Measurements from ENCODE around the gene MS4A5. TPM values are rescaled to one million over a fixed set of nuclear protein-coding genes. Genes with fewer than 3 reads are reported as not detected.
A peak's percentile ranks its signal among the peaks of the same experiment; 100 is the strongest.

Gene MS4A5
- total and polyA plus RNA-seq, 2 of the 13 experiments (the other 11 are each of a cell fraction or from before 2014, with no cell fraction given), result not detected

- TF ChIP-seq CTCF (CRISPR knock-in tag; IDR thresholded peaks at IDR 0.05), result peak; percentile 66
- peak; percentile 33 for TF ChIP-seq STAG1 (CRISPR knock-in tag; IDR thresholded peaks at IDR 0.05)
- no peak for TF ChIP-seq CHCHD3 (CRISPR knock-in tag; IDR thresholded peaks at IDR 0.05)
These were observed 56.6 kb downstream of the MS4A5 start (continued) for GRCh38 chr11:60485987-60486386.

GRCh38 chr11:60492488-60493009 lies 63.2 kb downstream of the MS4A5 start, which contains the start of gene MS4A12:
TSS of gene MS4A12 (plus strand) at chr11:60492778. CDS start at chr11:60497319, 4,541 bp downstream.
- CTCF ChIA-PET (ENCODE audit: low intra/inter-chr PET ratio, low total read pairs), result no interaction called here
- in situ Hi-C loops (cut with HindIII; ENCODE audit: extremely low pct_ligation_motif_present, low pct_unique_long_range_greater_than_20kb) (loop anchor here (25.0 kb wide), 1 partner anchor 155 kb away; the partner anchor contains the start of gene MS4A6E), intact Hi-C loops (cut with micrococcal nuclease; ENCODE audit: unreplicated experiment) (no loop called here)
- no TSS peak for BruUV-seq (replicated peaks)
- Histone ChIP-seq H2AFZ (ENCODE audit: low read length) (no peak within 1 kb of the TSS), H3K9ac (ENCODE audit: insufficient read depth, low read depth, low read length) (no peak within 1 kb of the TSS), H3K27me3 (ENCODE audit: control insufficient read depth in 1 of 2, insufficient read depth in 2 of 2, low read length in 2 of 2) (0 out of 5 replicates have a peak, but pooled peaks cover 0 to 3% of the 10 kb centered on the region in 2 experiments), H4K20me1 (ENCODE audit: insufficient read depth, low read length) (no peaks in the 10 kb centered on the region), H3K4me1 (ENCODE audit: insufficient read depth, low read length) (no peaks in the 10 kb centered on the region), H3K4me2 (ENCODE audit: low read depth, low read length) (no peak within 1 kb of the TSS), H3K36me3 (replicated peaks in 1 of 2; ENCODE audit: control insufficient read depth in 1 of 2, insufficient read depth in 2 of 2, low read length in 2 of 2) (no peaks in the 10 kb centered on the region), H3K27ac (ENCODE audit: extremely low read length, insufficient read depth, low read length) (no peak within 1 kb of the TSS), H3K79me2 (ENCODE audit: insufficient read depth, low read length) (no peaks in the 10 kb centered on the region), H3K4me3 (replicated peaks in 1 of 3; ENCODE audit: insufficient read depth in 1 of 3, low read depth in 2 of 3, low read length in 3 of 3) (no peak within 1 kb of the TSS), H3K9me3 (ENCODE audit: low read length) (no peaks in the 10 kb centered on the region)
- no peak for ATAC-seq
- WGBS (ENCODE audit: low lambda C conversion rate), result 22% methylated on average over 4 of the region's 4 CpGs
- no peak for DNase-seq (ENCODE audit: low spot score)
- POLR2A ChIA-PET, result no interaction called here
- no peak for FAIRE-seq
- TF ChIP-seq ZNF605 (CRISPR knock-in tag; IDR thresholded peaks at IDR 0.05), result no peak
- no peak for TF ChIP-seq ZC3H4 (CRISPR knock-in tag; IDR thresholded peaks at IDR 0.05; ENCODE audit: borderline replicate concordance)
- TF ChIP-seq MYPOP (CRISPR knock-in tag; IDR thresholded peaks at IDR 0.05), result no peak
- no peak for TF ChIP-seq ZNF639 (CRISPR knock-in tag; conservative IDR thresholded peaks at IDR 0.05)
- no peak for TF ChIP-seq ARHGAP35 (CRISPR knock-in tag; IDR thresholded peaks at IDR 0.05; ENCODE audit: borderline replicate concordance)
- no peak for TF ChIP-seq ZNF414 (CRISPR knock-in tag; IDR thresholded peaks at IDR 0.05)
- TF ChIP-seq POLR2G (IDR thresholded peaks at IDR 0.05; ENCODE audit: low read depth, low read length), result no peak
- no peak for TF ChIP-seq ZNF264 (CRISPR knock-in tag; IDR thresholded peaks at IDR 0.05)
- no peak for TF ChIP-seq ZC3H13 (CRISPR knock-in tag; IDR thresholded peaks at IDR 0.05)
- no peak for TF ChIP-seq ONECUT2 (CRISPR knock-in tag; IDR thresholded peaks at IDR 0.05)
- no peak for TF ChIP-seq BRCA1 (CRISPR knock-in tag; IDR thresholded peaks at IDR 0.05)
- TF ChIP-seq CBX2 (IDR thresholded peaks at IDR 0.05; ENCODE audit: low read depth, low read length), result no peak
- no peak for TF ChIP-seq CBX2 (CRISPR knock-in tag; IDR thresholded peaks at IDR 0.05; ENCODE audit: low read depth)
- no peak for TF ChIP-seq SP1 (IDR thresholded peaks at IDR 0.05)
- TF ChIP-seq SP1 (CRISPR knock-in tag; IDR thresholded peaks at IDR 0.05), result no peak
- TF ChIP-seq TBX2 (CRISPR knock-in tag; IDR thresholded peaks at IDR 0.05; ENCODE audit: borderline replicate concordance), result no peak
- TF ChIP-seq ZNF530 (CRISPR knock-in tag; IDR thresholded peaks at IDR 0.05; ENCODE audit: low read depth), result no peak
